ENCODE measurements around the gene ABHD13. TPM values are rescaled to one million over a fixed set of nuclear protein-coding genes. Genes with fewer than 3 reads are reported as not detected.
A peak's percentile ranks its signal among the peaks of the same experiment; 100 is the strongest.

Gene ABHD13
- total RNA-seq, 1 donor from 2014 or later, result 4.7 TPM

DNA sequence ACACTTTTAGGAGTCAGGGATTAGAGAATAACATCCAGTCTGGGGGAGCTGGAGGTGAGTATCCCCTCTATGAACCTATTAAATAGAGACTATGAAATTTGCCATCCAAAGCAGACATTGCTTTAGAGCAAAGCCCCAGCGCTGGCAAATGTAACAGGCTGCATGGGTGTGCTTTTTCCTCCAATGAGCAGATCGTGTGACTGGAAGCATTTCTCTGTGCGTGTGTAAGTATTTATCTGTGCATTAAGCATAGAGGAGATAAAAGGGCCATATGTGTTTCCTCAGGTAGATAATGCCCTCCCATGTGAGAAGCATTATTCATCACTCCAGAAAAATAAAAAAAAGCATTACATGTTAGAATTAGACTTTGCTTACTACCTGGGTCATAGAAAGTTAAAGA is 52.2 kb downstream of the ABHD13 start:
- DNase-seq (ENCODE audit: low read depth) (no peak), FAIRE-seq (no peak)
- TF ChIP-seq, protein P1, sequence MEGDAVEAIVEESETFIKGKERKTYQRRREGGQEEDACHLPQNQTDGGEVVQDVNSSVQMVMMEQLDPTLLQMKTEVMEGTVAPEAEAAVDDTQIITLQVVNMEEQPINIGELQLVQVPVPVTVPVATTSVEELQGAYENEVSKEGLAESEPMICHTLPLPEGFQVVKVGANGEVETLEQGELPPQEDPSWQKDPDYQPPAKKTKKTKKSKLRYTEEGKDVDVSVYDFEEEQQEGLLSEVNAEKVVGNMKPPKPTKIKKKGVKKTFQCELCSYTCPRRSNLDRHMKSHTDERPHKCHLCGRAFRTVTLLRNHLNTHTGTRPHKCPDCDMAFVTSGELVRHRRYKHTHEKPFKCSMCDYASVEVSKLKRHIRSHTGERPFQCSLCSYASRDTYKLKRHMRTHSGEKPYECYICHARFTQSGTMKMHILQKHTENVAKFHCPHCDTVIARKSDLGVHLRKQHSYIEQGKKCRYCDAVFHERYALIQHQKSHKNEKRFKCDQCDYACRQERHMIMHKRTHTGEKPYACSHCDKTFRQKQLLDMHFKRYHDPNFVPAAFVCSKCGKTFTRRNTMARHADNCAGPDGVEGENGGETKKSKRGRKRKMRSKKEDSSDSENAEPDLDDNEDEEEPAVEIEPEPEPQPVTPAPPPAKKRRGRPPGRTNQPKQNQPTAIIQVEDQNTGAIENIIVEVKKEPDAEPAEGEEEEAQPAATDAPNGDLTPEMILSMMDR (IDR thresholded peaks at IDR 0.05; ENCODE audit: insufficient read depth, low read length, severe bottlenecking), result no peak
- no peak overlapping the region for H3K4me3 ChIP-seq (ENCODE audit: low read depth, low read length)
- no peaks in the 10 kb centered on the region for H3K27me3 ChIP-seq (ENCODE audit: control insufficient read depth, insufficient read depth, low read length)
- no peaks in the 10 kb centered on the region for H3K36me3 ChIP-seq (ENCODE audit: control insufficient read depth, insufficient read depth, low read length)

DNA sequence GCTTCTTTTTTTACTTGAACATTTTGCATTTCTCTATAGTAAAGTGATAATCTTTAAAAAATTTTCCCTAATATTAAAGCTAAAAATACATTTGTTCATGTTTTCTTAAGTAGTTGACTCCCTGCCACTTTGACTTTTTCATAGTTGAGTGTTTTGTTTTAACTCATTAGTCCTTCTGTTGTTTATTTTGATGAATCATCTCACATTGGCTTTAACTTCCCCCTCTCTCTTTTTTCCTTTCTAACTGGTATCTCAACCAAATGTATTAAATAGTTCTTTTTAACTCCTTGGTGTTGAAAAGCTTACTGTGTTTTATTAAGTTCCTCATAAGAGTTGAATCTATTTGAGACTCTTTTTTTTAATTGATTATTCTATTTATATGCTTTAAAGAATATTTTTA is 54.1 kb downstream of the ABHD13 start:
- no peaks in the 10 kb centered on the region for H3K27me3 ChIP-seq (ENCODE audit: control insufficient read depth, insufficient read depth, low read length)
- peak; percentile 53 for DNase-seq (ENCODE audit: low read depth)
- no peaks in the 10 kb centered on the region for H3K36me3 ChIP-seq (ENCODE audit: control insufficient read depth, insufficient read depth, low read length)
- no peak overlapping the region for H3K4me3 ChIP-seq (ENCODE audit: low read depth, low read length)
- TF ChIP-seq, protein P1 (IDR thresholded peaks at IDR 0.05; ENCODE audit: insufficient read depth, low read length, severe bottlenecking), result no peak
- no peak for FAIRE-seq

DNA sequence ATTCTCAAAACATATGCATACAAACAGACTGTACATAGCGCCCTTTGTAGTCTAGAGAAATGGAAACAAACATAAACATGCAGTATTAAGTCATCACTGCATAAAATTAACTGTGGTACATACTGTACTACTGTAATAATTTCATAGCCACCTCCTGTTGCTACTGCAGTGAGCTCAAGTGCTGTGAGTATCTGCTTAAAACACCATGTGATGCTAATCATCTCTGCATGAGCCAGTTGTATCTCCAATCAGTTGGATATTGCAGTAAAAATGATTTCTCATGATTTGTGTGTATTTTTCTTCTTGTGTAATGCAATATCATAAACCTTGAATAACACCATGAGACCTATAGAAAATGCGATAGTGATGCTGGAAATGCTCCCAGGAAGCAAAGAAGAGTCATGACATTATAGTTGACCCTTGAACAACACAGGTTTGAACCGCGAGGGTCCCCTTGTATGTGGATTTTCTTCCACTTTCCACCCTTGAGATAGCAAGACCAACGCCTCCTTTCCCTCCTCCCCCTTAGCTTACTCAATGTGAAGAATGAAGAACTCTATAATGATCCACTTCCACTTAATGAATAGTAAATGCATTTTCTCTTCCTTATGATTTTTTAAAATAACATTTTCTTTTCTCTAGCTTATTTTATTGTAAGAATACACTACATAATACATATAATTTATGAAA is 55.4 kb downstream of the ABHD13 start:
- FAIRE-seq (no peak), DNase-seq (ENCODE audit: low read depth) (no peak)
- no peak overlapping the region for H3K4me3 ChIP-seq (ENCODE audit: low read depth, low read length)
- H3K27me3 ChIP-seq (ENCODE audit: control insufficient read depth, insufficient read depth, low read length), result no peaks in the 10 kb centered on the region
- H3K36me3 ChIP-seq (ENCODE audit: control insufficient read depth, insufficient read depth, low read length), result no peaks in the 10 kb centered on the region
- TF ChIP-seq, protein P1 (IDR thresholded peaks at IDR 0.05; ENCODE audit: insufficient read depth, low read length, severe bottlenecking), result no peak

DNA sequence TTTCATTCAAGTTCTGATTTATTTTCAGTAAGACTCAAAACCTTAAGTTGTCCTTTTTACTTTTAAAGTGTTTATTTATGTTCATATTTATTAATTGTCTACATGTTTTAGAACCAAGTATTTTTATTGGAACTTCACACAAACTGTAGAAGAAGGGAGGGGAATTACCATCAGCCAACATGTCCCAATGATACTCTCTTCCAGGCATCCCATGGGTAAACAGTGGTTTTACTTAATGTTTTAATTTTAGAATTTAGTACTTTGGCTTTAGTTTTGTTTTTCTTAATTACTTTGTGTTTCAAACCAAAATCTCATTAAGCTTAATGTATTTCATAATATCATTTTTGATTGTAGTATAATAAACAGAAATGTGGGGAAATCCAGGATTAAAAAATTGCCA is 56.5 kb downstream of the ABHD13 start:
- H3K4me3 ChIP-seq (ENCODE audit: low read depth, low read length), result no peak overlapping the region
- no peaks in the 10 kb centered on the region for H3K27me3 ChIP-seq (ENCODE audit: control insufficient read depth, insufficient read depth, low read length)
- no peaks in the 10 kb centered on the region for H3K36me3 ChIP-seq (ENCODE audit: control insufficient read depth, insufficient read depth, low read length)
- FAIRE-seq (no peak), DNase-seq (ENCODE audit: low read depth) (no peak)
- TF ChIP-seq, protein P1 (IDR thresholded peaks at IDR 0.05; ENCODE audit: insufficient read depth, low read length, severe bottlenecking), result no peak

DNA sequence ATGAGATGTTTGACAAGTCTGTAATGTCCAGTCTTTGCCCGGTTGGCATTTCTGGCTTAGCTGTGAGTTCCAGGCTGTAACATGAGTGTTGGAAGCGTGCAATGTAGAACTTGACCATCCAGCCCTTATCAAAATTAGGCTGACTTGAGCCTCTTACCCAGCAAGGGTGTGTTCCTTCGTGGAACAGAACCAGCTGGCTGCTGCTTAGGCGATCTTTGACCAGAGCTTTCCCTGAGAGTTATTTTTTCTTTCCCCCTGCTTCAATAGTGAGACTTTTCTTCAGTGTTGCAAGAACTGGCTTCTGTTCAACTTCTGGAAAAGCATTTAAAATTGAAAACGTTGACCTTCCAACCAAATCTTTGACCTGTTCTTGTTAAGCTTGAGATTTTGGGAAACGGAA is 57.9 kb downstream of the ABHD13 start:
- TF ChIP-seq, protein P1 (IDR thresholded peaks at IDR 0.05; ENCODE audit: insufficient read depth, low read length, severe bottlenecking), result no peak
- Histone ChIP-seq H3K4me3 (ENCODE audit: low read depth, low read length) (no peak overlapping the region), H3K36me3 (ENCODE audit: control insufficient read depth, insufficient read depth, low read length) (no peaks in the 10 kb centered on the region), H3K27me3 (ENCODE audit: control insufficient read depth, insufficient read depth, low read length) (no peaks in the 10 kb centered on the region)
- no peak for DNase-seq (ENCODE audit: low read depth)
- FAIRE-seq, result no peak

DNA sequence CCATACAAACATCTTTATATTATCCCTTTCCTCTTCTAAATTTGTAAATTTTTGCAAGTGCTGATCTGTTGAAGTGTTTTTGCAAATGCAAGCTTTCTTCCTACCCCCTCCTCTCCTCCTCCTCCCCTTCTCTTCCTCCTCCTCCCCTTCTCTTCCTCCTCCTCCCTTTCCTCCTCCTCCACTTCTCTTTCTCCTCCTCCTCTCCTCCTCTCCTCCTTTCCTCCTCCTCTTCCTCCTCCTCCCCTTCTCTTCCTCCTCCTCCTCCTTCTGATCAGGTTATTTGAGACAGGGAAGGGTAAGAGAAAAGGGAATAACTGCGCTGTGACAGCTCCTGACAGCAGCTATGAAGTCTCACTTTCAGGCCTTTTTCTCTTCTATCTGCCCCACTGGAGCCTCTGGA is 60.3 kb downstream of the ABHD13 start:
- TF ChIP-seq, protein P1 (IDR thresholded peaks at IDR 0.05; ENCODE audit: insufficient read depth, low read length, severe bottlenecking), result no peak
- H3K36me3 ChIP-seq (ENCODE audit: control insufficient read depth, insufficient read depth, low read length), result no peaks in the 10 kb centered on the region
- DNase-seq (ENCODE audit: low read depth) (no peak), FAIRE-seq (no peak)
- H3K4me3 ChIP-seq (ENCODE audit: low read depth, low read length), result no peak overlapping the region
- H3K27me3 ChIP-seq (ENCODE audit: control insufficient read depth, insufficient read depth, low read length), result no peaks in the 10 kb centered on the region
